GM18519 (cell line): ENCODE results near the gene TSPEAR.
"Not testable (repeated sequence)": the region's sequence is repeated elsewhere in the genome, so short reads cannot be mapped to it uniquely, and the experiment has no call there.

Experiments used
- ATAC-seq: cut with Tn5 transposase; IDR thresholded peaks from one replicate; pipeline ENCODE4 v1.9.1; 2021; ENCODE audit warnings: mild to moderate bottlenecking, moderate library complexity; ENCODE audit not compliant: unreplicated experiment, low FRiP score

TSPEAR gene

DNA sequence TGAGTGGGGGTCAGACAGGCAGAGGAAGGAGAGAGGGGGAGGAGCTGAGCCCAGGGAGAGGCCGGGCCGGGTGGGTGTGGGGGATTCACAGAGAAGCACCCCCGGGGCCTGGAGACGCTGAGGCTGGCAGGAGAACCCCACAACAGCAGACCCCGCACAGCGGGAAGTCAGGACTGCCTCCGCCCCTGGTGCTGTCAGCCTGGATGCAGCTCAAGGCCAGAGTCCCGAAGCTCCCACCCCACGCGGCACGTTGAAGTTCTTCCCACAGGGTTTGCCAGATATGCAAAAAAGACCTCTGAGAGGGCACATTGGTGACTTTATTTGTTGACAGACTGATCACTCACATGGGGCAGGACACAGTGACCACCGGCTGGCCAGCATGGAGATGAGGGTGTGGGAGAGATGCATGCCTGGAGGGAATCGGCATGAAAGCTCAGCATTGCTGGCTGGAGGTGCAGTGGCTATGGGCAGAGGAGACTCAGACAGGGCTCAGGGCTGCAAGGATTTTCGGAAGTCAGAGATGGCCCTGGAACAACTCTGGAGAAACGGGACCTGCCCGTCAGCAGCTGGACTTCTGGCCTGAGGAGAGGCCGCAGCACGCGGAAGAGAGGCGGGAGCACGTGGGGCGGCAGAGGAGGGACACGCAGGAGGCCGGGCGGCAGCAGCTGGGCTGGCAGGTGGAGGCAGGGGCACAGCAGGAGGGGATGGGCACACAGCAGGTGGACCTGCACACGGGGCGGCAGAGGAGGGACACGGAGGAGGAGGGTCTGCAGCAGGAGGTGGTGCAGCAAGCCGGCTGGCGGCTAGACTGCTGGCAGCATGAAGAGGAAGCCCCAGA, 153.7 kb downstream of the TSPEAR start:
- ATAC-seq: no peak

DNA sequence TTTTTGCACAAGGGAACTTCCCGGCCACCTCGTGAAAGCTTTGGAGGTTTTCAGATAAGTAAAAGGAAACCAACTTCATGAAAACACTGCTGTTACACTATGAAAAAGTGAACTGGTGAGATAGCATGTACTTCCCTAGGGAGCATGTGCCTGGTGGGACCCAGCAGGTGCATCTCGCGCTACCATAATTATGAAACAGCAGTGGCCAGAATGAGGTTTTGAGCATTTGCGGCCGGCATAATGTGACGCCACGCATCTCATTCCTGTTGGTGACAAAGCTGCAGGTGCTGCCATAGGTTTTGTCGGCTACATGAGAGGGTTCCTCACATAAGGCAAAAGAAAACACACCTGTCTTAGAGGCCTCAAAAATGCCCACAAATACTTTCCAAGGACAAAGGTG, 154.5 kb downstream of the TSPEAR start:
- ATAC-seq: no peak

DNA sequence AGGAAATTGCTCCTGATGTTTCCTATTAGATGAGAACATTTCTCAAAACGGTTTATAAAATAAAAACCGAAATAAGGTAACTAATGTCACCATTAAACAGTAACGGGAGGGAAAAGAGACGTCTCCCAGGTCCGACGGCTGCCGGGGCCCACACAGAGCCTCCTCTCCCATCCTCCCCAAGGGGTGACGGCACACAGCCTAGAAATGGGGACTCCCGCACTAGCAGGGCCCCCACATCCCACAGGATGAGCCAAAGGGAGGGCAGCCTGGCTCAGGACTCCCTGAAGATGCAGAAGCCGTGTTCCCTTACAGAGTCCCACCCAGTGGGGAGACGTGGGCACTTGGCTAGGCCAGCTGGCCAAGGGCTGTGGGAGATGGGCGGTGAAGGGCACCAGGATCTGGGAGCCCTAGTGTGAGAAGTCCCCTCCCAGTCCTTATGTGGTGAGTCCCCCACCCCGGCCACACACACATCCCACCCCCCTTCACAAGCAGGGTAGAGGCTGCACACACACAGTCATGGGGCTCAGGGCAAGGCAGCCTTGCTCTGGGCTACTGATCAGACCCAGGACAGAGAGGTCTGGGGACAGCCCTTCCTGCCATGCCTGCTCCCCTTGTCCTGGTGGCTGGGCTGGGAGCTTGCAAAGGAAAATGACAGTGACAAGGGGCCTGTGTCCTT, 156.0 kb downstream of the TSPEAR start:
- no peak for ATAC-seq

- no peak for ATAC-seq
Observed at GRCh38 chr21:44552681-44553080, 158.7 kb downstream of the TSPEAR start.

- ATAC-seq: no peak
Observed at GRCh38 chr21:44552136-44552535, 159.2 kb downstream of the TSPEAR start.

DNA sequence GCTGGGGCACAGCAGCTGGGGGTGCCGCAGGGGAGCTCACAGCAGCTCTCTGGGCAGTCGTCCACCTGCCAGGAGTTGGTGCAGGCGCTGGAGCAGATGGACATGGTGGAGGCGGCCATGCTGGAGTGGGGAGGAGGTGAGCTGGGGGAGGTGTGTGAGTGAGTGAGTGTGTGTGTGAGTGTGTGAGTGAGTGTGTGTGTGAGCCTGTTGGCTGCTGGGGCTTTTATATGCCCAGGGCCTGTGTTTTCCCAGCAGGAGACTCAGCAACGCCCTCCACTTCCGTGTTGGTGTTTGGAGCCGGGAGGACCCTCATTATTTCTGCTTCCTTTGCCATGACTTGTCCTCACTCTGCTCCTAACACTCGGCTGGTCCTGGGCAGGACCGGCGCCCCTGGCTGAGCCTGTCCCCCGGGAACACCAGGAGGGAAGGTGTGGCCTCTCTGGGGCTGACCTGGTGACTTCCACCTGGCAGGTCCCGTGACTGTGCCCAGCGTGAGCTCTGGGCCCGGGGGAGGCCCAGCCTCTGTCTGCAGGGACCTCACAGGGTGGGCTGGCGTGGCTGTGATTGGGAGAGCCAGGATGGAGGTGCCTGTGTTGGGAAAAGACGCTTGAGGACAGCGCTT, 159.9 kb downstream of the TSPEAR start, which contains the start of gene KRTAP10-2:
TSS of gene KRTAP10-2 (minus strand) at position 166 of the 622 bp plus-strand sequence. CDS start at position 119, 47 bp downstream.
- ATAC-seq: no peak

GRCh38 chr21:44550807-44551206, 160.6 kb downstream of the TSPEAR start:
- ATAC-seq: no peak

GRCh38 chr21:44550285-44550684, 161.1 kb downstream of the TSPEAR start:
- not testable (repeated sequence) for ATAC-seq

DNA sequence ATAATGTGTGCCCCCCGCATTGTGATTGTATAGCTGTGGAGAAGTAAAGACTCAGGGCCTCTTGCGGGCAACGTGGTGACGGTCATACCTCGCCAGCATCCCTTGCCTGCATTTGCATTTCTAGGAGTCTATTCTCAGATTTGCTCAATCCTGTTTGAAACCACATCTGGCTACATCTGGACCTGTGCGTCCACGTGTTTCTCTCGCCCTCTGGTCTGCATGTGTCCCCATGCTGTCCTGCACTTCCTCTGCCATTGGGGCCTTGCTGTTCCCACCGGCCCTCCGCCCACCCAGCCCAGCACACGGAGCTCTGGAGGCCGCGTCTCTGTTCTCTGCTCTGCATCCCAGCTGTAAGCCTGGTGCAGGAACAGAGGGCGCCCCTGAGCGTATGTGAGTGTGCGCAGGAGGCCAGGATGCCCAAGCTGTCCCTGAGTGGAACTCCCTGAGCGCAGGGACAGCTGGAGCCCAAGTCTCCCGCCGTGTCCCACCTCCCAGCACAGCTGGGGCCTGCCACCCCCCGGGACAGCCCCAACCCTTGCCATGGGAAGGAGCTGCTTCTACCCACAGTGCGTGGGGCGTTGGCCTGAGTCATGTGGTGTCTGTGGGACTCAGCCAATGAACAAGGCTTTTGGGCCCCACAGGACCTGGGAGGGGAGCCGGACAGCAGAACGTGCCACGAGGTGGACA, 161.7 kb downstream of the TSPEAR start:
- ATAC-seq: no peak

DNA sequence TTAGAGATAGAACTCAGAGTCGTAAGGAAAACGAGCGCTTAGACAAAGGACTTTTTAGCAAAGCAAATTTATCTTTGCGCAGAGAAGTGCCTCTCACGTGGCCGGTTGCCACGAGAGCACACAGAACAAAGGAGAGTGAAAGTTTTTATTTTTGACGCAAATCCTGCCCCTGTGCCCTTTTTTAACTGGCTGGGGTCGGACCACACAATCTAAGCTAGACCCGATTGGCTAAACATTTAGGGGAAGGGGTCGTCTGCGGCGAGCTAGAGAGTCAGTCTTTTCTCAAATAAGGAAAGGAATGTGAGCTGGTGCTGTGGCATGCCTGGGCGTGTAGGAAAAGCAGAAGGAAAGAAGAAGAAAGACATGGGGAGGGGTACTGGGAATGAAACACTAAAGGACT, 162.4 kb downstream of the TSPEAR start:
- ATAC-seq: no peak

GRCh38 chr21:44548381-44548780, 163.0 kb downstream of the TSPEAR start:
- no peak for ATAC-seq

DNA sequence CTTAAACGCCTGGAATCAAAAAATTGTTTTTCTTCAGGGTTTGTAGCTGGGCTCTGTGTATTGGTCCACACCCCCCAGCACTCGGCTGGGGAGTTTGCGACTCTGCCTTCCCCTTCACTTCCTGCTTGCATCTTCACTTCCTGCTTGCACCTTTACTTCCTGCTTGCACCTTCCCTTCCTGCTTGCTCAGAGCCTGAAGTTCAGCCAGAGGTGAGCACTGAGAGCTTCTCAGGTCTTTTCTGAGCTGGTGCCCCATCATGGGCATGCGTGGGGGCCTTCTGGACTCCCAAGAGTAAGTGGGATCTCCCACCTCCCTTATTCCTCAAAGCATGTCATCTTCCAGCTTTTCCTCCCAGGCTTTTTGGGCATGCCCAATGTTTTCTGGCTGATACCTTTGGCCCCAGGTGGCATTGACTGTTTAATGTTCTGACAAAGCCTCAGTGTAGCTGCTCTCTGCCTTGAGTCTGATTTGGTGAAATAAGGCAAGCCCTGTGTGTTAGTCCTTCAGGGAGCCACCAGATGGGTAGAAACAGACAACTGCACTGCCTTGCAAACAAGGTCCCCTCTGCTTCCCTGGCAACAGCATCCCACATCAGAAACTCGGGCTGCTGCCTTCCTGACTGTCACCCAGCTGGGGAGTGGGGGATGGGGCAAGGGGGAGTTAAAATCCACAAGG, 163.6 kb downstream of the TSPEAR start:
- ATAC-seq: no peak

DNA sequence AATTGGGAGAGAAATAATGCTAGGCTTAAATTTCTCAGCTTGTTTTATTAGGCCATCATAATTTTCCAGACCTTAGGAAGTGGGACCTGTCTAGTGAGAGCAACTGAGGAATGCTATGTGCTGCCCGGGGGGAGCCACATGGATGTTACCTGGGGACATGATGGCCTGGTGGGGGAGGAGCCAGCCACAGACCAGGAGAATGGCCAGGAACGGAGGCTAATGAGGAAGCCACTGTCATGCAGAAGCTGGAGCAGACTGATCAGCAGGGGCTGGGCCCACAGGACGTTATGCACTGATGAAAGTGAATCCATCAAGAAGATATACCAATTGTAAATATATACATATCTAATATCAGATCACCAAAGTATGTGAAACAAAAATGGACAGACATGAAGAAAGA, 166.8 kb downstream of the TSPEAR start:
- ATAC-seq: no peak

- no peak for ATAC-seq
Observed at GRCh38 chr21:44542716-44543115, 168.7 kb downstream of the TSPEAR start.

DNA sequence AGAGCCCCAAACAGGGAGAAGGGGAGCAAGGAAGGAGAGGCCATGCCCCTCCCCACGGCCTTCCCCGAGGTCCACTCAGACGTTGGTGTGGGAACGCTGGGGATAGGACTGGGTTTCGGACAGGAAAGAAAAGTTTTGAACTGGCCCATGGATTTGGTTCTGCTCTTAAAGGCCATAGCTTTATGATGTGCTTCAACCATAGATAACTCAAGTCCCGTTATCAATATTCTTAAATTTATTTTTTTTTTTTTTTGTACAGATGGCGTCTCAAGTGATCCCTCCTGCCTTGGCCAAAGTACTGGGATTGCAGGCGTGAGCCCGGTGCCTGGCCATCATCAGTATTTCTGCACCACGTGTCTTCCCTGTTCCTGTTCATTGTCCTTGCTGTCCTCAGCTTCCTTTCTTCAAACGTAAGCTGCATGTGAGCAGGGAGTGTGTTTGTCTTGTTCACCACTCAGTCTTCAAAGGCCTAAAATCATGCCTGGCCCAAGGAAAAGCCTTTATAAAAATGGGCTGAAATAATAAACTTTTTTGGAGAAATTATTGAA, 170.6 kb downstream of the TSPEAR start:
- ATAC-seq: no peak

GRCh38 chr21:44539991-44540666, 171.2 kb downstream of the TSPEAR start, which contains the start of gene KRTAP10-1:
Gene KRTAP10-1, minus strand, starts transcription at chr21:44540195. Its CDS starts 45 bp downstream, at chr21:44540150.
- no peak for ATAC-seq

- no peak for ATAC-seq
Observed at GRCh38 chr21:44539046-44539445, 172.3 kb downstream of the TSPEAR start.

DNA sequence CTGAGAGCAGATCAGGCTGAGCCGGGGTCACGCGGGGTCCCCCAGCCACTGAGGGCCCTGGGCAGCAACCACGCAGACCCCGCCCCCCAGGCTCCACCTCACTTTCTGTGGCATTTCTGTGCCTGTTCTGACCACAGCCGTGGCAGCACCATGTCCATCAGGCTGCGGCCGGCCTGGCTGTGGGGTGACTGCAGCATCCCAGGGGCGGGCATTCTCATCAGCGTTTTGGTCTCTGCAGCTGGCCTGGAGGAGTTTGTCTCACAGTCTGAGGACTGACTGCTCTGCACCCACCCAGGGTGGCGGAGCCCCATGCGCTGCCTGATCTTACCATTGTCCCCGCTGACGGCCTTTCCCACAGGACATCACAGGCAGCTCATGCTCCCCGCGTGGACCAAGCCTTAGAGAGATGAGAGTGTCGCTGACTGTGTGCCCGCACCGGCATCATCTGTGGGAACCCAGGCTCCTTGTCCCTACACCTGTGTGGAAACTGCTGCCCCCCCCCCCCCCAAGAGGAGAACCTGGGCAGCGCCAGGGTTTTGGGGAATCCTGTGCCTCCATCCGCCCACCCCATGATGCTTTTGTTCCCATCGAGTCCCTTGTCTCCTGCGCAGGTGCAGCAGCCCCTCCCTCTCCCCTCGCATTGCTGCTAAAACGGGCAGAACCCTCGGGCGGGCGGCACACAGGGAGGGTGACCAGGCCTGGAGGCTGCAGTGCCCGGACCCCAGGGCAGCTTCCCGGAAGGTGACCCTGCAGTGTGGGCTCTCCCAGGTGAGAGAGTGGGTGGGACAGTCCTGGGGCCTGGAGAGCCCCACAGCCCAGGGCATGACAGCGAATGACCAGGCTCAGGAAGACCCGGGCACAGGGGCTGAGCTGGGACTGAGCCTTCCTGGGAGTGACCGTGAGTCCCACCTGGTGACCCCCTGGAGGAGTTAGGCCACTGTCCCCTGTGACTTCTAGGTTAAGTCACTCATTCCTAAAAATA, 173.2 kb downstream of the TSPEAR start:
- no peak for ATAC-seq
